SJCRH30 (cell line): ENCODE results near the gene GJE1. TPM values are rescaled to one million over a fixed set of nuclear protein-coding genes. Genes with fewer than 3 reads are reported as not detected.

ENCODE experiments used
- DNase-seq, 2 experiments: peaks; one replicate each; pipeline ENCODE4 v3.0.0-alpha.2; 2015 to 2020
- H3K27ac ChIP-seq: fragments of 250-450 bp; sonication (Bioruptor Pico); 2 replicates; pipeline ENCODE4 v1.5.1; 2020; ENCODE audit warnings: mild to moderate bottlenecking, moderate library complexity
- H3K27me3 ChIP-seq: fragments of 250-450 bp; sonication (Bioruptor Pico); 2 replicates; pipeline ENCODE4 v1.5.1; 2020; ENCODE audit warnings: mild to moderate bottlenecking, moderate library complexity
- H3K36me3 ChIP-seq: fragments of 250-450 bp; sonication (Bioruptor Pico); 2 replicates; pipeline ENCODE4 v1.5.1; 2020; ENCODE audit warnings: mild to moderate bottlenecking, moderate library complexity
- H3K4me1 ChIP-seq: fragments of 250-450 bp; sonication (Bioruptor Pico); 2 replicates; pipeline ENCODE4 v1.5.1; 2020; ENCODE audit warnings: mild to moderate bottlenecking, moderate library complexity
- H3K4me3 ChIP-seq: fragments of 250-450 bp; sonication (Bioruptor Pico); 2 replicates; pipeline ENCODE4 v1.5.1; 2020; ENCODE audit warnings: mild to moderate bottlenecking, moderate library complexity
- H3K9me3 ChIP-seq: fragments of 250-450 bp; sonication (Bioruptor Pico); replicated peaks from 2 replicates; pipeline ENCODE4 v1.5.1; 2020; ENCODE audit warnings: mild to moderate bottlenecking, moderate library complexity
- total RNA-seq: library from RNA; depleted of rRNA; stranded (reverse); fragments of >200 nt; shearing (Covaris generic); gene quantifications from 2 replicates; pipeline ENCODE4 v1.2.3, GENCODE V29; 2014; rRNA removed

Gene GJE1
- total RNA-seq, 1 experiment from 2014 or later: not detected

- no peak for DNase-seq
- Histone ChIP-seq H3K36me3 (peaks cover 4% of the 10 kb centered on the region), H3K4me3 (no peak overlapping the region), H3K9me3 (0 out of 2 replicates have a peak, but pooled peaks cover 3% of the 10 kb centered on the region), H3K4me1 (no peaks in the 10 kb centered on the region), H3K27ac (no peak overlapping the region), H3K27me3 (no peaks in the 10 kb centered on the region)
These were observed 50.6 kb downstream of the GJE1 start for GRCh38 chr6:142183351-142183750.

GRCh38 chr6:142184307-142184706 is 51.6 kb downstream of the GJE1 start:
- Histone ChIP-seq H3K4me1 (no peaks in the 10 kb centered on the region), H3K4me3 (no peak overlapping the region), H3K27ac (no peak overlapping the region), H3K9me3 (0 out of 2 replicates have a peak, but pooled peaks cover 2% of the 10 kb centered on the region), H3K27me3 (no peaks in the 10 kb centered on the region), H3K36me3 (no peaks in the 10 kb centered on the region; the same call in 1 of the 2 replicates)
- no peak for DNase-seq

Other genes starting within 250 kb of the GJE1 start
- 0.16 TPM in 1 of 2 replicates, not detected in the other for gene NMBR, start 14.2 kb downstream of the GJE1 start, total RNA-seq
- 78.6 and 87.2 TPM in 2 replicates for gene VTA1, start 14.3 kb downstream of the GJE1 start, total RNA-seq
- gene ADGRG6, start 169.1 kb downstream of the GJE1 start, total RNA-seq: 2.8 and 3.0 TPM in 2 replicates